Panc1 (cell line): ENCODE data around the gene MANF. TPM values are rescaled to one million over a fixed set of nuclear protein-coding genes. Genes with fewer than 3 reads are reported as not detected.

Source experiments
- ATAC-seq: fragments of 200-7000 bp; cut with Tn5 transposase; 2 replicates; pipeline ENCODE4 v1.9.1; 2020; ENCODE audit warnings: mild to moderate bottlenecking, moderate library complexity
- BruUV-seq: library from RNA; stranded (reverse); fragments of 400-500 nt; replicated peaks from 2 replicates; lab custom pipeline; 2021; lab: Mats Ljungman, UMichigan
- CTCF ChIA-PET: fragments of 300-600 bp; sonication (Branson Sonifier 250); formaldehyde crosslinking; loops from one replicate; lab custom pipeline; 2022; ENCODE audit warnings: antibody characterized with exemption; lab: Charles Lee
- POLR2A ChIA-PET: fragments of 300-600 bp; sonication (Branson Sonifier 250); formaldehyde crosslinking; loops from one replicate; lab custom pipeline; 2022; ENCODE audit warnings: antibody characterized with exemption; lab: Charles Lee
- DNase-seq: peaks from one replicate; pipeline ENCODE4 v3.0.0-alpha.2; 2010; ENCODE audit warnings: low read depth, low spot score
- H3K27ac ChIP-seq: 2 replicates; pipeline ENCODE4 v1.5.1; 2011; ENCODE audit warnings: mild to moderate bottlenecking, low read length, inconsistent platforms
- H3K27me3 ChIP-seq: fragments of 200-500 bp; sonication (Bioruptor generic); 2 replicates; pipeline ENCODE4 v1.6.0; 2014; ENCODE audit warnings: low read length, inconsistent platforms; ENCODE audit not compliant: control insufficient read depth, insufficient read depth
- H3K36me3 ChIP-seq: fragments of 200-500 bp; sonication (Bioruptor generic); 2 replicates; pipeline ENCODE4 v1.5.1; 2014; ENCODE audit warnings: inconsistent platforms, mild to moderate bottlenecking, low read length, moderate library complexity; ENCODE audit not compliant: control insufficient read depth, insufficient read depth
- H3K4me1 ChIP-seq: 2 replicates; pipeline ENCODE4 v1.5.1; 2011; ENCODE audit warnings: inconsistent platforms, mild to moderate bottlenecking, low read length, moderate library complexity; ENCODE audit not compliant: control insufficient read depth, insufficient read depth
- H3K4me3 ChIP-seq, 2 experiments: 2 replicates each; pipeline ENCODE4 v1.5.1; 2011 to 2012; ENCODE audit warnings: low read depth in 2 of 2, low read length in 2 of 2, mild to moderate bottlenecking in 2 of 2, inconsistent platforms in 1 of 2, moderate library complexity in 1 of 2
- H3K9me3 ChIP-seq: fragments of 200-500 bp; sonication (Bioruptor generic); 2 replicates; pipeline ENCODE4 v1.5.1; 2014; ENCODE audit warnings: low read depth, mild to moderate bottlenecking, inconsistent platforms, low read length, moderate library complexity; ENCODE audit not compliant: control insufficient read depth, insufficient read depth
- POLR2AphosphoS5 ChIP-seq: IDR thresholded peaks from 2 replicates; pipeline ENCODE4 v1.6.1; 2012; ENCODE audit warnings: mild to moderate bottlenecking, low read depth, low read length, moderate library complexity
- TCF7L2 ChIP-seq: IDR thresholded peaks from 2 replicates; pipeline ENCODE4 v1.6.1; 2011; ENCODE audit warnings: mild to moderate bottlenecking, low read depth, low read length, inconsistent platforms
- in situ Hi-C: cut with HindIII; loops from 2 replicates; pipeline ENCODE4 v1.10.0; 2016; ENCODE audit warnings: low sequenced_read_pairs, low pct_unique_long_range_greater_than_20kb
- intact Hi-C: fragments of 100-400 bp; cut with micrococcal nuclease; formaldehyde crosslinking; loops from one replicate; pipeline ENCODE4 v1.10.0; 2022; ENCODE audit not compliant: unreplicated experiment
- total RNA-seq: library from RNA; stranded (reverse); gene quantifications from one replicate; pipeline ENCODE4 v1.2.1, GENCODE V29; 2021; ENCODE audit not compliant: unreplicated experiment
- TF ChIP-seq, protein P1 (sequence below): fragments of 450-650 bp; IDR thresholded peaks from 2 replicates; pipeline ENCODE4 v1.5.1; 2017; ENCODE audit warnings: mild to moderate bottlenecking
- TF ChIP-seq, protein P2 (sequence below), 2 experiments: IDR thresholded peaks; 2 replicates each; pipeline ENCODE4 v1.6.1; 2011 to 2012; ENCODE audit warnings: low read depth in 2 of 2, control low read depth in 1 of 2, low read length in 1 of 2, mild to moderate bottlenecking in 1 of 2, moderate library complexity in 1 of 2; ENCODE audit not compliant: insufficient read depth in 1 of 2

The MANF gene
- total RNA-seq, 1 experiment from 2014 or later: 69.9 TPM

DNA sequence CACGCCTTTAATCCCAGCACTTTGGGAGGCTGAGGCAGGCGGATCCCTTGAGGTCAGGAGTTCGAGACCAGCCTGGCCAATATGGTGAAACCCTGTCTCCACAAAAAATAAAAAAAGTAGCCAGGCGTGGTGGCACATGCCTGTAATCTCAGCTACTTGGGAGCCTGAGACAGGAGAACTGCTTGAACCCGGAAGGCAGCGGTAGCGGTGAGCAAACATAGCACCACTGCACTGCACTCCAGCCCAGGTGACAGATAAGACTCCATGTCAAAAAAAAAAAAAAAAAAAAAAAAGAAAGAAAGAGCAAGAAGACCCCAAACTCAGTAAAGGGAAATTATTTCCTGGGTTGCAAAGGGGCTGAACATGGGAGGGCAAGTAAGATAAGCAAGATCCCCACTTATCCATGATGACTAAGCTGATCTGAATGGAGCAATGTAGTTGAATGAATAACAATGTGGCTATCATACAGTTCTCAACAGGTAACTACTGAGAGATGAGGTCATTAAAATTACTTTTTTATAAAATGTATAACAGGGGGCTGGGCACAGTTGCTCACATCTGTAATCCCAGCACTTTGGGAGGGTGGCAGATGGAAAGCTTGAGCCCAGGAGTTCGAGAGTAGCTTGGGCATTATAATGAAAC lies 52.0 kb downstream of the MANF start:
- BruUV-seq: no TSS peak
- TF ChIP-seq, protein P1, sequence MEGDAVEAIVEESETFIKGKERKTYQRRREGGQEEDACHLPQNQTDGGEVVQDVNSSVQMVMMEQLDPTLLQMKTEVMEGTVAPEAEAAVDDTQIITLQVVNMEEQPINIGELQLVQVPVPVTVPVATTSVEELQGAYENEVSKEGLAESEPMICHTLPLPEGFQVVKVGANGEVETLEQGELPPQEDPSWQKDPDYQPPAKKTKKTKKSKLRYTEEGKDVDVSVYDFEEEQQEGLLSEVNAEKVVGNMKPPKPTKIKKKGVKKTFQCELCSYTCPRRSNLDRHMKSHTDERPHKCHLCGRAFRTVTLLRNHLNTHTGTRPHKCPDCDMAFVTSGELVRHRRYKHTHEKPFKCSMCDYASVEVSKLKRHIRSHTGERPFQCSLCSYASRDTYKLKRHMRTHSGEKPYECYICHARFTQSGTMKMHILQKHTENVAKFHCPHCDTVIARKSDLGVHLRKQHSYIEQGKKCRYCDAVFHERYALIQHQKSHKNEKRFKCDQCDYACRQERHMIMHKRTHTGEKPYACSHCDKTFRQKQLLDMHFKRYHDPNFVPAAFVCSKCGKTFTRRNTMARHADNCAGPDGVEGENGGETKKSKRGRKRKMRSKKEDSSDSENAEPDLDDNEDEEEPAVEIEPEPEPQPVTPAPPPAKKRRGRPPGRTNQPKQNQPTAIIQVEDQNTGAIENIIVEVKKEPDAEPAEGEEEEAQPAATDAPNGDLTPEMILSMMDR: no peak
- TF ChIP-seq TCF7L2 (no peak), POLR2AphosphoS5 (no peak)
- TF ChIP-seq, protein P2, sequence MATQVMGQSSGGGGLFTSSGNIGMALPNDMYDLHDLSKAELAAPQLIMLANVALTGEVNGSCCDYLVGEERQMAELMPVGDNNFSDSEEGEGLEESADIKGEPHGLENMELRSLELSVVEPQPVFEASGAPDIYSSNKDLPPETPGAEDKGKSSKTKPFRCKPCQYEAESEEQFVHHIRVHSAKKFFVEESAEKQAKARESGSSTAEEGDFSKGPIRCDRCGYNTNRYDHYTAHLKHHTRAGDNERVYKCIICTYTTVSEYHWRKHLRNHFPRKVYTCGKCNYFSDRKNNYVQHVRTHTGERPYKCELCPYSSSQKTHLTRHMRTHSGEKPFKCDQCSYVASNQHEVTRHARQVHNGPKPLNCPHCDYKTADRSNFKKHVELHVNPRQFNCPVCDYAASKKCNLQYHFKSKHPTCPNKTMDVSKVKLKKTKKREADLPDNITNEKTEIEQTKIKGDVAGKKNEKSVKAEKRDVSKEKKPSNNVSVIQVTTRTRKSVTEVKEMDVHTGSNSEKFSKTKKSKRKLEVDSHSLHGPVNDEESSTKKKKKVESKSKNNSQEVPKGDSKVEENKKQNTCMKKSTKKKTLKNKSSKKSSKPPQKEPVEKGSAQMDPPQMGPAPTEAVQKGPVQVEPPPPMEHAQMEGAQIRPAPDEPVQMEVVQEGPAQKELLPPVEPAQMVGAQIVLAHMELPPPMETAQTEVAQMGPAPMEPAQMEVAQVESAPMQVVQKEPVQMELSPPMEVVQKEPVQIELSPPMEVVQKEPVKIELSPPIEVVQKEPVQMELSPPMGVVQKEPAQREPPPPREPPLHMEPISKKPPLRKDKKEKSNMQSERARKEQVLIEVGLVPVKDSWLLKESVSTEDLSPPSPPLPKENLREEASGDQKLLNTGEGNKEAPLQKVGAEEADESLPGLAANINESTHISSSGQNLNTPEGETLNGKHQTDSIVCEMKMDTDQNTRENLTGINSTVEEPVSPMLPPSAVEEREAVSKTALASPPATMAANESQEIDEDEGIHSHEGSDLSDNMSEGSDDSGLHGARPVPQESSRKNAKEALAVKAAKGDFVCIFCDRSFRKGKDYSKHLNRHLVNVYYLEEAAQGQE (IDR thresholded peaks at IDR 0.05; ENCODE audit: insufficient read depth in 1 of 2, low read depth in 2 of 2, low read length in 1 of 2): no peak
- Histone ChIP-seq H3K27me3 (no peaks in the 10 kb centered on the region), H3K4me1 (no peaks in the 10 kb centered on the region), H3K27ac (no peak overlapping the region), H3K36me3 (peaks cover 8% of the 10 kb centered on the region), H3K9me3 (no peaks in the 10 kb centered on the region), H3K4me3 (no peak overlapping the region)
- intact Hi-C loops: no loop called here
- in situ Hi-C loops: no loop called here
- POLR2A ChIA-PET: no interaction called here
- DNase-seq (no peak), ATAC-seq (no peak)
- CTCF ChIA-PET: no interaction called here

Other genes starting within 250 kb of the MANF start
- 30.9 TPM for gene RBM15B, start 6.0 kb downstream of the MANF start, total RNA-seq
- 24.7 TPM for gene DCAF1, start 114.7 kb downstream of the MANF start, total RNA-seq
- 18.9 TPM for gene RAD54L2, start 153.4 kb downstream of the MANF start, total RNA-seq